GM21825 (cell line): ENCODE results near the gene SWAP70.

ENCODE experiments used
- ATAC-seq: cut with Tn5 transposase; IDR thresholded peaks from one replicate; pipeline ENCODE4 v1.9.1; 2021; ENCODE audit warnings: mild to moderate bottlenecking, moderate library complexity; ENCODE audit not compliant: unreplicated experiment

SWAP70 gene

DNA sequence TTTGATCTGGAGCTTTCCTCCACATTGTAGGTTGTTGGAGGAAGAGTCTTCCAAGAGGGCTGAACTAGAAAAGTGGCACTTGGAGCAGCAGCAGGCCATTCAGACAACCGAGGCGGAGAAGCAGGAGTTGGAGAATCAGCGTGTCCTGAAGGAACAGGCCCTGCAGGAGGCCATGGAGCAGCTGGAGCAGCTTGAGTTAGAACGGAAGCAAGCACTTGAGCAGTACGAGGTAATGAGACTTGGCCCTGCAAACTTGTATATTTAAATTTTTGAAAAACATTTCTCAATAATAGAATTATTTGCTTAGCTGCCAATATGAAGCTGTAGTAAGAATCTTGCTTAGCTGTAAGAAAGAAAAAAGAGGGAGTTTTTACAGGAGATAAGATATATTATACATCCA is 84.0 kb downstream of the SWAP70 start:
- ATAC-seq, result no peak

DNA sequence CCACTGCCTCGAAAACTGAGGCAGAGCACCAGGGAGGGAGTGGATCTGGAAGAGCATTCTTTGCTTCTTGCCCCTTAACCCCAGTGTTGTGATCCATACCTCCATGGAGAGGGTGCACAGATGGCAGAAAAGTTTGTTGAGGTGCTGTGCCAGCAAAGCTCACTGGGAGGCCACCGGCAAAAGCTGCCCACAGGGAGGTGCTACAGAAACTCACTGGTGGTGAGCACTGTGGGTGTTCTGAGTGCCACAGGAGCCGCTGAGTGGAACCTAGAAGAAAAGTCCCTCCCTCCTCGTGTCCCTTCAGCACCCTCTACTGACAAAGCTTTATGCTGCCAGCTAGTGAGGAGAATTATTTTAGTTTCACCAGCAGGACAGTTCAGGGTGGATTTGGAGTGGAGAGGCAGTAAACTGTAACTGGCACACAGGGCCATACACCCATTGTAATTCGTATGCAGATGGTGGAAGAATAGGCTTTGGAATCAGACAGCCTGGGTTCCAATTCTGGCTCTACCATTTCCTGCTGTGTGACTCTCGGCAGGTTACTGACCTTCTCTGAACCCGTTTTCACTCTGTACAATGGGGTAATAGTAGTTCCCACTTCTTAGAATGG is 84.6 kb downstream of the SWAP70 start:
- peak; percentile 44 for ATAC-seq

DNA sequence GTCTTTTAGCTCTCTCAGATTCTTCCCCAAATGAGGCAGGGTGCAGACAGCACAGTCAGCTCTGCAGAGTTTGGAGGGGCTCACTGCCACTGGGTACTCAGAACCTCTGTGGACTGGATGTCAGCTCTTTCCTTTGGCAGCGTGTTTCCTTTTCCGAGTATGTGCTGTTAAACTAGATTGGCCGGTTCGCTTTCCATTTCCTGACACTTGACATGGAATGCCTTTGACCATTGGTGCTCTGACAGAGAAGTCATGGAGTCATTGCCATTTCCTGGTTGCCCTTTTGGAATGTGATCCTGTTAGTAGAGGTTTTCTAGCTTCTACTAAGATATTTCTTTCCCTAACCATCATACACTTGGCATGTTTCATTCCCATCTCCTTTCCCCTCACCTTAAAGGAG is 86.7 kb downstream of the SWAP70 start:
- no peak for ATAC-seq

DNA sequence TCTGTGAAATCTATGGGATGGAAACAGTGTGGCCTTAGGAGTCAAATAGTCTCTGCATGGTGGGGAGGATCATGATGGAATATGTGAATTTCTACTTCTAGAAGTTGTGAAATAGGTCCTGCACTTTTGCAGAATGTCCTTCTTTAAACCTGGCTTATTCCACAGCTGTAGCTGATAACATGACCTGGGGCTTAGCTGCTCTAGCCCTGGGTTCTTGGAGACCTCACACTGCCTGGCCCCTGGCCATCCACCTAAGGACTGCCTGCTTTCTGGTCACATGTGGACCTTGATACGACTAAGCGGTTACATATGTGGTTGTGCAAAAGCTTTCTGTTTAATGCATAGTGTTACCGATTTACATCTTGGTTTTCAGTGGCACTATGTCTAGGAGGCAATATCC is 88.2 kb downstream of the SWAP70 start:
- ATAC-seq, result no peak

DNA sequence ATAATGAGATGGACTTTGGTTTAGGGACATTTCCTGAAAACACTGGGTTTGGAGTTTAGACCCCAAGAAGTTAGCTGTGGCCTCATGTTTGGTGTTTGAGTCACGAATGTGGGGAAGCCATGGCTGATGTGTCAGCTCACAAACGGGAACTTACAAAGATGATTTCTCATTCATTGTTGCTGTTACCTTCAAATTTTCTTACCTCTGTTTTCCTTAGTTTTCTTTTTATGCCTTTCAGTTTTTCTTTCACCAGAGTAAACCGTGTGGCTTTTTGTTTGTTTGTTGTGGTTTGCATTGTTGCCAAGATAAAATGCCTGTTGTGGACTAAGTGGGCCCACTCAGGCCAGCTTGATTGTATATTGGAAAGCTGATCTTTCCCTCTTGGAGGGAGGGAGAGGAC is 89.1 kb downstream of the SWAP70 start:
- ATAC-seq, result no peak

DNA sequence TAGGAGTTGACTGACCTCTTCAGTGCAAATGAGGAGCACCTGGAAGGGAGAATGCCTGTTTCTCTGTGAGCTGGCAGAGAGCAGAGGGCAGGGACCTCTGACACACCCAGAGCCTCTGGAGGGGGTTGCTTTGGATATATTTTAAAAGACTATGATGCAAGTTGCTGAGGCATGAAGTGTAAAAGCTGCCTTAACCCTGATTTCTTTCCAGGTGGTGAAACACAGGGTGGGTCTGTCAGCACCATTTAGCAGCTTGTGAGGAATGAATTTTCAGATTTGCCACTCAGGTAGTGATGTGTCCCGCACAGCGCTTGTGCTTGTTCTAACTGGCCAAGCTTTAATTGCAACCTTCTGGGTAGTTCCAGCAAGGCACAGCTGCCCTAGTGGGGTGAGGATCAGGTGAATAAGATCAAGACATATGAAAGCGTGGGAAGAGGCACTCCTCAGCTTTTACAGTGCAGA is 90.2 kb downstream of the SWAP70 start:
- ATAC-seq, result no peak

DNA sequence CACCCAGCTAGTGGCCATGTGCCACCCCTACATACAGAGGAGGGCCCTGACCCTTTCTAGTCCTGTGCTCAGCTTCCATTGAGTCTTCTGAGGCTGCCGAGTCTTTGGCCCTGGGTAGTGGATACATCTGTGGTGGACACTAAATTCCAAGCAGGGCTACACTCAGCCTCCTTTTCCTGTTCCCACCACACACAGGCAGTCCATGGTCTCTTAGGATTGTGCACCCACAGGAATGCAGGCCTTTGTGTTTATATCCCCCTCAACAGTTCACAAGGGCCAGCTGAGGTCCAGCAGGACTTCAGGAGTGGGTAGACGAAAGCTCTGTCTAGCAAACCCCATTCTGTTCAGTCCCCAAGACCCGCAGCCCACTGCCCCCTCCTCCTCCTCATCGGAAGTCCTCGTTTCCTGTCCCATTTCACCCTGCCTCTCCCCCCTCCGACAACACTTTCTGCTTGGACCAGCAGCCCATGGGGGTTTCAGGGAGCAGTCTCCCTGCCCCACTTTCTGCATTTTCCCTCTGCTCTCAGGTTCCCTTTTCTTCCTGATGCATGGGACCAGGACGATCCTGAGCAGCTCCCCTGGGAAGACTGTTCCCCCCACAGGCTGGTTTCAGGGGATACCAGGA is 91.8 kb downstream of the SWAP70 start:
- ATAC-seq, result no peak

DNA sequence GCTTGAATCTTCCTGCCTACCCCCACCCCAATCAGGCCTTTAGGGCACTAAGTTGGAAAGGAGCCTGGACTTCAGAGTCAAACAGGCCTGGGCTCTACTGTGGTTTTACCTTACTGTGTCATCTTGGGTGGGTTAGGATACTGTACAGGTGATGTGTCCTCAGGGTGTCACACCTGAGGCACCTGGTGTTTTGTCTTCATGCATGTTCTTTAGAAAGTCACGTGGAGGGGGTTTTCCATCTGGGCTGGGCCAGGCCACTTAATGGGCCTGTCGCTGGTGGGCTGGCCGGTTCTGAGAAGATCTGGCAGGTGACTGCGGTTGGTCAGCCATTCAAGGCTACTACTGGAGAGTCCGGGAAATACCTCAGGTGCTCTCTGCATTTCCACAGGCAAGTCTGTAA is 92.6 kb downstream of the SWAP70 start:
- ATAC-seq, result no peak

DNA sequence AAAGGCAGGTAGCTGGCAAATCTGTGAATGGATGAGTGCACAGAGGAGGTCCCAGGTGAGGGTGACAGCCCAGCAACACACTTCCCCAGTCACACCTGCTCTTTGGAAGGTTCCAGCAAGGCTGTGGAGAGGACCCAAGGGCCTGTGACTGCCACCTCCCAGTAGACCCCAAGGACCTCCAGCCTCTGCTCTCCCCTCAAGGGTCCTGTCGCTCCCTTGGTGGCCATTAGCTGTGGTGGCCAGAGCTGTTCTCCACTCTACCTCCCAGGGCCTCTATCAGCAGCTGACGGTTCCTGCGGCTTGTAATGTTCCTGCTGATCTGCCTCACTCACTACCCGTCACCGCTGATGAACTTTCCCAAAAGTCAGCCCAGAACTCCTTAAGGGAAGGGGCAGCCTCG is 93.0 kb downstream of the SWAP70 start:
- ATAC-seq, result no peak

DNA sequence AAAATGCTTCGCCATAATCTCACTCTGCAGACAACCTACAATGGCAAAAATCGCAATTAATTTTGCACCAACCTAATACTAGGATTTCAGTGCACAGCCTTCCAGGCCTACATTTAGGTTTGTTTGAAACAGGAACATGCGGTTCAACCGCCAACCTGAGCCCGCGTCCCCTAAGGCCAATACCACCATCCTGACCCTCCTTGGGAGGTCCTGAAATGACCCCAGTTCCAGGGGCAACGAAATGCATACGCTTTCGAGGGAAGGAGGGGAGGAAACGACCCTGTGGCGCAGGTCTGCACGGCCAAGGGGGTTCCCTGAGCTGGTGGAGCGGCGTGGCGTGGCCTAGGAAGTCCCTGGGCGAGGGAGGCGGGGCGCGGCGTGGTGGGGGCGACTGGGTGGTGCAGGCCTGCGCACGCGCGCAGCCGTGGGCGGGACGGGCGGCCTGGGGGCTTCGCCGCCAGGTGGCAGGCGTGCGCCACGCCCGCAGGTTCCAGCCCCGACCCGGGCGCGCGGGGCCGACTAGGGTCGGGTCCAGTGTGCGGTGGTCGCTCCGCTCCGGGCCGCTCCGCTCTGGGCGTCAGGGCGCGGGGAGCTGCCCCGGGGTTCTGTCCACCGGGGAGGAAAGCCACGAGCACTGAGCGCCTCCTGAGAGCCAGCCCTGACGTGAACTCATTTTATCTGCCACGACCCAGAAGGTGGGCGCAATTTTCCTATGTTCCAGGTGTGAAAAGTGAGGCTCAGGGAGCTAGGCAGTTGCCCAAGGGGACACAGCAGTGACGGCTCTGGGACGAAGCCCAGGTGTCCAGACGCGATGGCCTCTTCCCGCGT is 94.1 kb downstream of the SWAP70 start:
- peak; percentile 55 for ATAC-seq

DNA sequence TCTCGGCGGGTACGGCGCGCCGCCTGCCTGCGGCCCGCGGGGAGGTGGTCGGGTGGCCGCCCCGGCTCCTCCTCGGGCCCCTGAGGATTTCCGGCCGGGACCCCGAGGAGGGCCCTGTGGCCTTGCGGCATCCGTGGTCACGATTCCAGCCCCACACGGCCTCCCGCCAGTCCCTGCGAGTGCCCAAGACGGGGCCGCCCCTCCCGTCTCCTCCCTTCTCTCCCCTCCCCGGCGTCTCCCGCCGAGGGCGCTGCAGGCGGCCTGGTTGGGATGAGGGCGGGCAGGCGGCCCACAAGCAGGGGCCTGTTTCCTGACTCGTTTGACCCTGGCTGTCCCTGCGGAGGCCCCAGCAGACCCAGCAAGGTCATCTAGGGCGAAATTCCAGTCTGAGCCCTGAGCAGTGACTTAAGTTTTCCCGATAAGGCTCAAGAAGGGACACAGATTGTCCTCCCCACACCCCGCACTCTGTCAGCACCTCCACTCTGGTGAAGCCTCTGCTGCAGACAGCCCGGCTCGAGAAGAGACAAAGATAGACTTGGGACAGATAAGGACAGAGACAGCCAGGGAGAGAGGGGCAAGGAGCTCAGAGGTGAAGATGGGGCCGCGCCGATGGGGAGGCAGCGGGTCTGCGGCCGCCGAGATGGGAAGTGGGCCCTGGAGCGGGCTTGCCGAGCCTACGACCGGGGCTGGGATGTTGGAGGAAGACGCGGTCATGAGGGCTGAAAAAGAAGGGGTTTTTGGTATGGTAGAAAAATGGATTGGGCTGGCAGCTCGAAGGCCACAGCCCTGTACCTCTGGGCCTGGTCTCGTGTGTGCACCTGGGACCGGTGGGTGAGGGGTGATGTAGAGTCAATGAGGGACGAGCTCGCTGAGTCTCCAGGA is 95.0 kb downstream of the SWAP70 start:
- peak; percentile 33 for ATAC-seq

DNA sequence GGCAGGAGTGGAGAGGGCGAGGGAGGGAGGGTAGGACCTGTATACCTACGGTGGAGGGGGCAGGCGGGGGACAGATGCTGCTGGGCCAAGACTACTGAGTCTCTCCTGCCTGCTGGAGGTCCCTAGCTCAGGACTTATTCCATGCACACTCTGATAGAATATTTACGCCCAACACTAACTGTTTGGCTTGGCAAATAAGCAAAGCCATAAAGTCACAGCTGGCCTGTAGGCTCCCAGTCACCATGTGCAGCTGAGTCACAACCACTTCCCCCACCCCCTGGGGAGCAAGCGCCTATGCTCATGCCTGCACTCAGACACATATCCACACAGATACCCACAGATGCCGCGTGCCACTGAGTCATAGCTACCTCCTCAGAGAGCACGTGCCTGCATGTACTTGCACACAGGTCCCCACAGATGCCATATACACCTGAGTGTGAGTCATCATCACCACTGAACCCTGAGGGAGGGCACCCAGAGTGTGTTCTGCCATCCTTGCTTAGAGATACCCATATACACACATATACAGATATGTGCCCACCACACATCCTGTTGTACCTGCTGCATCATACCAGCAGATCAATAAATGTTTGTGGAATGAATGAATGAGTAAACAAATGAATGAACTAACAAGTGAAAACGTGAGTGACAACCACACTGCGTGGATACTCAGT is 95.8 kb downstream of the SWAP70 start:
- peak; percentile 44 for ATAC-seq

DNA sequence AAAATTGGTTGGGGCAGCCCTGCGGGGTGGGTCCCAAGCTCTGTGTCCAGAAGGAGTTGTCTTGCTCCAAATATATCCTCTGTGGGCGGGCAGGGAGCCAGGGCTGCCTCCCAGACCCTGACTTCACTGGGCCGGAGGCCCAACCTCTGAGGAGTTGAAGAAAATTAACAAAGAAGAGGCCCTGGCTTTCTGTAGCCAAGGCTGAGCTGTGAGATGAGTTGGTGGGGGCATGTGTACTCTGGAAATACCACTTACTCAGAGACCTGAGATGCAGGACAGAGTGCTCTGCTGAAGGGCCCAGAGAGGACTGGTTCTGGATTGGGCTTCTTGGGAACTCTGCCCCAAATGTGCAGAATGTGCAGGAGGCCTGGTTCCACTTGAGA is 96.3 kb downstream of the SWAP70 start:
- no peak for ATAC-seq

DNA sequence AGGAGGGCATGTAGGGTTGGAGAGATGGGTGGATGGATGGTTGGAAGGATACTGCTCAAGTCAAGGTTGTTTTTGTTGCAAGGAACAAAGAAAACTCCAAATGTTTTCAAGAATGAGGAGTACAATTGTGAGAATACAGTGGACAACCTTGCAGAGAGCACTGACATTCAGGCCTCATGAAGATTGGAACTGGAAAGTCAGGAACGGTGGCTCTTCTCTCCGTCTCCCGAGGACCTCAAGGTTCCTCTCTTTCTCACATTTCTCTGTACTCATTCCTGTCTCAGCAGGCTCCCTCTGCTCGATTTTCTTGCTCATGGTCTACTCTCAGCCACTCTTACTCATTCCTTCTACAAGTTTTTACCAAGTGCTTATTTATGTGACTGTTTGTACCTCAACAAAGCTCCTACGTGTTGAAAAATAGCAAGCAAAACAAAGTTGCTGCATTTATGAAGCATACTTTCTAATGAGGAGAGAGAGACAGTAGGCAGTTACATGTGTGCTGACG is 97.6 kb downstream of the SWAP70 start:
- ATAC-seq, result no peak

DNA sequence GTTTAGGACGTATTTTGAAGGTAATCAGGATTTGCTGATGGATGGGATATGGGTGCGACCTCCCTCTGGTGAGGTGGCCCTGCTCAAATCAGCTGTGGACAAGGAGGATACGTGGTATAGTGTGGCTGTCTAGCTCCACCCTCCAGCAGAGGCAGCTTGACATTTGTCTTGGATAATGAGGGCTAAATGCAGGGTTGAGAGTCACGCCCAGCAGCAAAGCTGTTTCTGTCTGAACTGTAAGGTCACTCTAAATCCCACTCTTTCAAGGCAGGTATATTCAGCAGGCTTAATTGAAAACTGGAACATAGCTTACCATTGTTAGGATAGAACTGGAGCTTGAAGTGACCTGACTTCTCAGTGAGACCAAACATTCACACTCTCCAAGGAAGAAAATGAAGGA is 98.7 kb downstream of the SWAP70 start:
- ATAC-seq, result no peak

DNA sequence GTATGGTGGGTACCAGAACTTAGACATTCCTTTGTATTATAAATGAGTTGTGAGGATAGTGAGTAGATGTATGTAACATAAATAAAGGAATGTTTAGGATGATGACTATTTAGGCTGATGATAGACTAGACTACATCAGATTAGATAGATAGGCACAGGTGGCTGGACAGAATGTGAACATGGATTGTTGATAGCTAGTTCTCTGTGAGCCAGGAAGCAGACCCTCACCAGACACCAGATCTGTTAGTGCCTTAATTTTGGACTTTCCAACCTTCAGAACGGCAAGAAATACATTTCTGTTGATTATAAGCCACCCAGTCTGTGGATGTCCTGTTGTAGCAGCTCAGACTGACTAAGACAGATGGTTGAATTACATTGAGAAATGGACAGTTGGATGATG is 99.4 kb downstream of the SWAP70 start:
- ATAC-seq, result no peak

DNA sequence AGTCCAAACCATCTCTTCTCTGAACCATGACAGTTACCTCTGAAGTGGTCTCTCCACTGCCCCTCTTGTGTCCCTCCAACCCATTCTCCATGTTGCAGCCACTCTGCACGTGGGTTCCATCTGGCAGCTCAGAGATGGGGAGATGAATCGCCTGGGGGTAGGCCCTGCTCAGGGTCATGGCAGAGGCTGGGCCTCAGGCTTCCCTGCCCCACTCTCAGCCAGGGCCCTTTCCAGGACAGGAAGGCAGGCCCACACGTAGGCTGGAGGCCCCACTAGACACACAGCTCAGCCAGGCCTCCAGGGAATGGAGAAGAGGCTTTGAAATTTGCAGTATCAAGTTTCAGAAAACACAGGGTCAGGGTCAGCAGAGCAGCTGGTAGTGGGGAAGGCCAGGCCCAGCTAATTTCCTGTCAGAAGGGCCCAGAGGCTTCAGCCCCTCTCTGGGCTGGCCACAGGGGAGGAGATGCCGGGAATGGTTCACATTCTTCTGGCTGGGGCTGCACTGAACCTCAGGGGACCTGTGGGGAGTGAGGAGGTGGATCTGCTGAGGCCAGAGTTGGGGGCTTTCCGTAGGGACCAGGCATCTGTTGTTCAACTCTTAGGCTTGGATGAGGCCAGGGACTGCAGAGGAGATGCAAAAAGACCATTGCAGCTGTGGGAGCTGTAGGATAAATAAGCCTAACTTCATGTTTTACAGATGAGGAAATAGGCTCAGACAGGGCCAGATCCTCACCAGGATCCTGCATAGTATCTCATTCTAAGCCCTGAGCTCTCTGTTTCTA is 101.6 kb downstream of the SWAP70 start:
- ATAC-seq, result peak; percentile 44

DNA sequence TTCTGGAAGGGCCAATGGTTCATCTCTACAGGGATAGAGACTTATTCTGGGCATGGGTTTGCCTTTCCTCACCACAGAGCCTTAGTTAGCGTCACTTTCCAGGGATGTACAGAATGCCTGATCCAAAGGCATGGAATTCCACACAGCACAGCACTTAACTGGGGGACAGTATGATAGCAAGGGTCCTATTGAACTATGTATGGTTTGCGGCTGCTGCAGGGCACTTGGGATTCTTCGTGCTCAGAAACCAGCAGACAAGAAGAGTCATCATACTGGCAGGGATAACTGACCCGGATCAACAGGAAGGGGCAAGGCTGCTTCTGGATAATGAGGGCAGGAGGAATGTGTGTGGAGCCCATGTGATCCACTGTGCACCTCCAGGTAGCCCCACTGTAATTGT is 105.7 kb downstream of the SWAP70 start:
- no peak for ATAC-seq

DNA sequence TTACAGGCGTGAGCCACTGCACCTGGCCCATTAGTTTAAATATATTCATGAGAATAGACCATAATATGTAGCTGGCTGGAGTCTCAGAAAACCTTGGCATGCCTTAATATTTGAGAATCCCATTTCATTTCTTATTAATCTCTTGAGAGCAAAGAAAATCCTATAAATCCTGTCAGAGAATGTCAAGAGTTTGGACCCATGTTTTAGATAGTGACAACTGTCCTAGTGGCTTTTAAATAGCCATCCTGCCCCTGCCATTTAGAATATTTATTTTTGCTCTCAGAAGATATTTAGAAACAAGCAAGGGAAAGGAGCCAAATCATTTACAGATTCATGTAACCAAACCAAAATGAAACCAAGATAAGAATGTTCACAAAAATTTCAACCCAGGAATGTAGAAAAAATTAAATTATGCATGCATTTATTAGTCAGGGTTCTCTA is 107.2 kb downstream of the SWAP70 start:
- no peak for ATAC-seq

DNA sequence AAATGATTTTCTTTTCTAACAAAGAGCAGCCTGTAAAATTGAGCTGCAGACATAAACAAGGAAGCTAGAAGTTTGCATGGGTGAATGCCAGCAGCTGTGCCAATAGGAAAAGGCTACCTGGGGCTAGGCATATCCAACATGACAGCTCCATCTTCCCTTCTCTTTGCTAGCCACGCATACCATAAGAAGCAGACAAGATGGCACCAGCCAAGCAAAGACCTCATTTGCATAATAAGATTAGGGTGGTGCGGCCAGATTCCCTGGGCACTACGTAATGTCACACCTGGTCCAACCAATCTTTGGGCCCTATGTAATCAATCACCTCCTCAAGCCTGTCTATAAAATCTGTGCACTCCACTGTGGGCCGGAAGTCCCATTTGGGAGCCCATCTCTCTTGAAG is 108.3 kb downstream of the SWAP70 start:
- no peak for ATAC-seq
